C1 segment of cervical spinal cord (tissue), 14 donors: Measurements from ENCODE around the gene ZNF747.
A peak's percentile ranks its signal among the peaks of the same experiment; 100 is the strongest.
"Not testable (repeated sequence)": the region's sequence is repeated elsewhere in the genome, so short reads cannot be mapped to it uniquely, and the experiment has no call there.

ENCODE experiments used
- DNase-seq, 14 donors: peaks; one replicate each; lab custom pipeline; 2025; lab: John Stamatoyannopoulos, UW

ZNF747 gene

DNA sequence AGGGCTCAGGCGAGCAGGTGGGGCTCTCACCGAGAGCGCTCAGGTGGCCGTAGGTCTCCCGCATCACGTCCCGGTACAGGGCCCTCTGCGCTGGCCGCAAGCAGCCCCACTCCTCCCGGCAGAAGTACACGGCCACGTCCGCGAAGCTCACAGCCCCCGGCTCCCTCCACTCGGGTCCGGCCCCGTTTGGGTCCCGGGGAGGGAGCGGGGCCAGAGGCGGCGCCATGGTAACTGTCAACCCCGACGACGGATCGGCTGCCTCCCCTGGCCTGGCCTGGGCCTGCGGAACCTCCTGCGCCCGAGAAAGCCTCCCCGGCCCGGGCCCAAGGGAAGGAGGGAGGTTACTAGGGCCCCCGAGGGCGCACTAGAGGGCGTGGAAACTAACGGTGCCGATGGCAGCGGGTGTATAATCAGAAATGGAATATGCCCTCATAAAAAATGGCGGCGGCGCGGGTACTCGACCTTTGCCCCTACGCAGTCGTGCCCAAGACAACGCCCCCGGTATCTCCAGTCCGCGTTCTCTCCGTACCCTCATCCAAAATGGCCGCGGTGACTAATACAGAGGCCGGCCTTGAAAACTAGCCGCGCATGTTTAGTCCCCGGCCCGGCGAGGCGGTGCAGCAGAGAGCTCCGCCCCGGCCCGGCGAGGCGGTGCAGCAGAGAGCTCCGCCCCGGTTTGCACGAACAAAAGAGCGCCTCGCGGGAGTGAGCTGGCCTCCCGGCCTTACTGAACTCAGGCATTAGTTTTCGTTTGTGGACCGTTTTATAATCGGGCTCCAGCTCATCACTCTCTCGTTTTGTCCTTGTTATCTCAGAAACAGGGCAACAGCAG is 23.5 kb upstream of the ZNF747 start, which contains the start of gene ZNF764:
ZNF764 (minus strand) TSS at position 418 of the 832 bp plus-strand sequence; CDS start at position 226, 192 bp downstream.
- DNase-seq, result peak; percentile 53 to 98 (median 96)

DNA sequence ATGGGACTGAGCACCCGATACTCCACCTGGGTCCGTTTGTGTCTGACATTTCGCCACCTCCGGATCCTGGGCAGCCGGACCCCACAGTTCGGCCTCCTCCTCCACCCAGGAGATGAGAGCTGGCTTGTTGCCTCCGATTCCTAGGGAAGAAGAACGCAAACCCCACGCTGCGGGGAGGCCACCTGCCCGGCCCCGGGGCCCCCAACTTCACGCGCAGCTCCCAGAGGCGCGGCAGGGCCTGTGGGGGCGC is 23.0 kb upstream of the ZNF747 start:
- no peak for DNase-seq

DNA sequence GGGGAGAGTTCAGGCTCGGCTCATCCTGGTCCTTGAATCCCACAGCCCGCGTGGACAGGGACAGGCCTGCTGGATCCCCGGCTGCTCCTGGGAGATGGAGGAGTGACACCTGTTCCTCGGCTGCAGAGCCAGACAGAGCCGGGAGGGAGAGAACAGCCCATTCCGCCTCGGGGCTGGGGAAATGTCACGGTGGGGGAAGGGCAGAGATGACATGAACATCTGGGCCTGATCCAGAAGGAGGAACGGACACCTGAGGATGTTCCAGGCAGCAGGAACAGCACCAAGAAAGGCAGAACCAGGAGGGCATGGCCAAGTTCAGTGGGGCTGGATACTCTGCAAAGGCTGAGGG is 21.4 kb upstream of the ZNF747 start:
- no peak for DNase-seq

DNA sequence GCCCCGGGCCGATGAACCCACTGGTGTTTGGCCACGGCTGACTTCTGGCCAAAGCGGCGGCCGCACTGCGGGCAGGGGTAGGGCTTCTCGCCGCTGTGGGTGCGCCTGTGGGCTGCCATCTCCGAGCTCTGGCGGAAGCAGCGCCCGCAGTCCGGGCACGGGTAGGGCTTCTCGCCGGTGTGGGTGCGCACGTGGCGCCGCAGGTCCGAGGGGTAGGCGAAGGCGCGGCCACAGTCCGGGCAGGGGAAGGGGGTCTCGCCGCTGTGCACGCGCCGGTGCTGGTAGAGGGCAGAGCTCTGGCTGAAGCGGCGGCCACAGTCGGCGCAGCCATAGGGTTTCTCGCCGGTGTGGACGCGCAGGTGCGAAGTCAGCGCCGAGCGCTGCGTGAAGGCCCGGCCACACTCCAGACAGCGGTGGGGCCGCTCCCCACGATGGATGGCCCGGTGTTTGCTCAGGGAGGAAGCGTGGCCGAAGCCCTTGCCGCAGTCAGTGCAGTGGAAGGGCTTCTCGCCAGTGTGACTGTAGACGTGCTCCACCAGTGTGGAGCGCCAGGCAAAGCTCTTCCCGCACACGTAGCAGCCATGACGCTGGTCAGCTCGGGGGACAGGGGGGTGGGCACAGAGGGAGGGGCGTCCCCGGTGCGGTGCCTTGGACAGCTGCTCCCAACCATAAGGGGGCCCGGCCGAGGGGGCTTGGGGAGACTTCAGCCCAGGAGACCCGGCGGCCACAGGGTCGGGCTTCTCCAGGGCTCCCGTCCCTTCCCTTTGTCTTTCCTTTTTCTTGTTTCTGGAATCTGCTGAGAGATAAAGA is 20.9 kb upstream of the ZNF747 start:
- DNase-seq, result no peak

DNA sequence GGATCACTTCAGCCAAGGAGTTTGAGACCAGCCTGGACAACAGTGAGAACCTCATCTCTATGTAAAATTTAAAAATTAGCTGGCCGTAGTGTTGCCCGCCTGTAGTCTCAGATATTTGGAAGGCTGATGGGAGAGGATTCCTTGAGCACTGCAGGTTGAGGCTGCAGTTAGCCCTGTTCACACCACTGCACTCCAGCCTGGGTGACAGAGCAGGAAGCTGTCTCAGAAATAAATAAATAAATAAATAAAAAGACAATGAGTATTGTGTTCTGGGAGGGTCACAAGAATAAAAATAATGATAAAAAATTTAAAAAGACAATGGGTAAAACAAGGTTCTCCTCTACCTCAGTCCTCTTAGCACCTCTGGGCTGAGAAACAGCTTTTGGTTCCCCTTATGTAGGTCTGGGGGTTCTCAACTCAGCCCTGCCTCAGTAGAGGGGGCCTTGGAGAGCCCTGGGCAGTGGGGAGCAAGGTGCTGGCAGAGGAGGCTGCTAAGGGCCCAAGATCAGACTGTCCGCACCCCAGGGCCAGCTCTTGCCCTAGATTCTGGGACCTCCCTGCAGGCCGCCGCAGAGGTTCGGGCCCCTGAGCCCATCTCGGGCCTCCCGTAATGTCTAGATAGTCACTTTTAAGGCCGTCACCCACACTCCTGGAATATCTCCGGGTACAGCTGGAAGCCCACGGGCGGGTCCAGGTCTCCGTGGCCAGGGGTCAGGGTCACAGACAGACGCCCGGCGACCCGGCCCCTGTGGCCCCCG is 20.1 kb upstream of the ZNF747 start:
- no peak for DNase-seq

DNA sequence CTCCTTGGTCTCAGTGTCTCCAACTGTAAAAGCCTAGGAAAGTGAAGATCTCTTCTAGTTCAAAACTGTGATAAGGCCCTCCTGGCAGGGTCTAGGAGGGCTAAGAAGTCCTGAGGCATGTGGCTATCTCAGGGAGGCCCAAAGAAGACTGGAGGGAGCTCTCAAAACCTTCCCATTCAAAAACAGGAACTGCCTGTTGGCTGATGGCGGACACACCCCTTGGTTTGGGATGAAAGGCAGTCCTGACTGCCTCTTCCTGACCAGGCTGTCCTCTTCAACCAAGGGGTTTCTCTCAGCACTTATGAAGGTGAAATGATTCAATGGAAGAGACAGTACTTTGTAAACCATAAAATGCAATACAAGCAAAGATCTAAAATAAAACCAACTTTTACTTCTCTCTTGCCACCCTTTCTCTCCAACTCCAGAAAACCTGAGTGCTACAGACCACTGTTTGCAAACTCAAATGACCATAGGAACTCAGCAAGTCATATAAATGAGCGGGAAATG is 18.8 kb upstream of the ZNF747 start:
- DNase-seq, result no peak

DNA sequence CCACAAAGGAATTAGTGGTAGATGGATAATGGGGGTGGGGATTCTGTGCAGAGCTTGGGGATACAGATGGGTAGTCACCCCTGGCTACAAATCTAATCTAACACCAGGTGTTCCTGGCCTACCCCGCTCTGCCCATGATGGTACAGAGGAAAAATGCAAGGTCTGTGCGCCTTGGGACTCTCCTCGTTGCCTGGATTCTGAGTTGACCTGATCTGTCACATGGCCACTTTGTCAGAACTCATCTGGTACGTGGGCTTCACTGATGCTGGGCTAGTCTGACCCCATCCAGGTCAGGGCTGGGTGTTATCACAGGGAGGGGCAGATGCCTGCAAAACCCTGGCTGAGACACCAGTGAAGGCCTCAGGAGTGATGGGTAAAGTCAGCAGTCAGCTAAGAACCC is 18.3 kb upstream of the ZNF747 start:
- DNase-seq, result no peak

DNA sequence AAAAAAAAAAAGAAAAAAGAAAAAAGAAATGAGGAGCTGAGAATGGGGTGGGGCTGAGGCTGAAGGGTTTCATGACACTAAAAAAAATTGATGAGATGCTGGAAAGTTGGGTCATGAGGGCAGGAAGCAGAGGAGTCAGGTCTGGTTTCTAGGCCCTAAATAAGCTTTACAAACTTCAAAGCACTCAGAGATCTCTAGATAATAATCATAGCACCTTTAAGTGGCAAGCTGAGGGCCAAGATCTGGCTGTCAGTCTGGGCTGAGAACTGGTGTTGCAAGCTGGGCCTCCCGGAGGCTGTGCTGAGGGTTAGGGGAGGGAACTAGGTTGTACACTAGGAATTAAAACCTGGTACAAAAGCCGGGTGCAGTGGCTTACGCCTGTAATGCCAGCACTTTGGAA is 17.1 kb upstream of the ZNF747 start:
- no peak for DNase-seq

DNA sequence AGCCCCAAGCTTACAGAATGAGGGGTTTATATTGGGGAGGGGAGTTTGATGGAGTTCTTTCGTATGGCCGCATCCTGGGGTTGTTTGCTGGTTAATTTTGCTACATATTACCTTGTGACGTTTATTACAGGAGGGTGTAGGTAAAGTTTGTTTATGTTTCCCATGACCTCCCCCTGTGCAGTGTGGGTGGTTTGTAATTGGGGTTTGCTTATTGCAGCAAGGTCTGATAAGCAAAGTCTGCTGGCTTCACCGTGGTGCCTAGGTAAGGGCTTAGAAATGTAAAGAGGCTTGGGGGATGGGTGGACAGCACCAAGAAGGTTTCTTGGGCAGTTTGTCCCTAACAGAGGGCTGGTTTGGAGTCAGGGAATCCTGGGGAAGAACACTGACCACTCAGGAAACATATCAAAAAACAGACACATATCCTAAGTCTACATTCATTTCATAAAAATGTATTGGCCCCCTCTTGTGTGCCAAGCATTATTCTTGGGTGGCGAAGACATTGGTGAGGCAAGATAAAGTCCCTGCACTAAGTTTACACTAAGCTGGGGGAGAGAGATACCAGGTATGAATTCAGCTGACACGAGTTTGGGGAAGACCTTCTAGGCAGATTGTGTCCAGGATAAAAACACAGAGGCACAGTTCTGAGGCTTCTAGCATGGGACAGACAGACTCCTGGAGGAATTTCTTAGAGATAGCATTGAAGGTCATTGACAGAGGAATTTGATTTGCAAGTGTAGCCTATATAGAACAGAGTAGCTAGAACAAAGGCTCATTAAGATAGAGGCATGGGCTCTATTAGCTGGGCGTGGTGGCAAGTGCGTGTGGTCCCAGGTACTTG is 14.0 kb upstream of the ZNF747 start:
- no peak for DNase-seq

DNA sequence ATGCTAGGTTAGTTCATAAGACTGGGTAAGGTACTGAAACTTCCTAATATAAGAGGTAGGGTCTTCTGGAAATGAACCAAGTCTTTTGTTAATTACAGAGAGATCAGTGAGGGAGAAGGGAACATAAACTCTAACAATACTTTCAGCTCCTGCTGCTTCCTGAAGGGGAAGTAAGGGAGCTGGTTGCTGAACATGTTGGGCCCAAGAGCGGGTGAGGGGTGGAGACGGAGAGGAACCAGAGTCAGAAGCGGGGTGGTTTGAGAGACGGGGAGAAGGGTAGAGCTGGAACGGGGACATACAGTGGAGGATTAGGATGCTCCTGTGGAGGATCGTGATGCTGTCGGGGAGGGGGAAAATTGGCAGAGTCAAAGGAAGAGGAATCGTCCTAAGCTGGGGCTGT is 11.5 kb upstream of the ZNF747 start:
- peak in 1 of 14 donors; percentile 13 for DNase-seq

DNA sequence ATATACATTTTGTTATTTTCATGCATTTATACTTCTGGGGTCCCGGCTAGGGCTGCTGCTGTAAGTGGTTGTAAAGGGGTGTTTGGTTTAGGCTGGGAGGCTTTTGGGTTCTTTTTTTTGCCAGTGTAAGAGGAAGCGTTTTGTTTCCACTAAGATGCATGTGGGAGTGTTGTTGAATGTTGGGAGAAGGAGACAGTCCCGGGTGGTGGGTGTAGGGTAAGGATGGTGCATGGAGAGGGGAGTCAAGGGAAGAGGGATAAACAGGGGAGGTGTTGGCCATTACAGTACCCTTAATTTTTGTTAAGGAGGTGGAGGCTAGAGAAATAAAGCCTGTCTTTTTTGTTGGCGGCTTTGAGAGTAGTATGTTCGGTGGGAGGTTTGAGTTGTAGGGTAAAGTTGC is 8.4 kb upstream of the ZNF747 start:
- no peak for DNase-seq

DNA sequence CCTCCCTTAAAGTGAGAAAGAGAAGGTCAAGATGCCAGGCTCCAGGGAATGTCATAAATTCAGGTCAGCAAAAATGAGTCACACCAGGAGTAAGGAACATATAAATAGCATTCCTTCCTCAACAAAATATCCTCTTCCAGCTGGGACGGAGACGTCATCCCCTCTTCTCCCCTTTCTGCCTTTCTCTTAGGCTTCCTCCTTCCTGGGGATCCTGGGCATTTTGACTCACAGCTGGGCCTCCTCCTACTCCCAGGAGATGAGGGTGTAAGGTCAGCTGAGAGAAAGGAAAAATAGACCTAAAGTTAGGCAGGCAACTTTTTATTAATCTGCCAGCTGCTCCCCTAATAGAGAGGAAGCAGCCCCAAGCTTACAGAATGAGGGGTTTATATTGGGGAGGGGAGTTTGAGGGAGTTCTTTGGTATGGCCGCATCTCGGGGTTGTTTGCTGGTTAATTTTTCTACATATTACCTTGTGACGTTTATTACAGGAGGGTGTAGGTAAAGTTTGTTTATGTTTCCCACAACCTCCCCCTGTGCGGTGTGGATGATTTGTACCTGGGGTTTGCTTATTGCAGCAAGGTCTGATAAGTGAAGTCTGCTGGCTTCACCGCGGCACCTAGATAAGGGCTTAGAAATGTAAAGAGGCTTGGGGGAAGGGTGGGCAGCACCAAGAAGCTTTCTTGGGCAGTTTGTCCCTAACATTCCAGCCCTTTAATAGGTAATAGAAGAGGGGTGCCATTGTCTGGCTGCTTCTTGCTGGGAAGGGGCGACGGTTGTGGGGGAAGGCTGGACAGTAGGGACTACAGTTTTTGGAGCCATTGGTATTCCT is 7.1 kb upstream of the ZNF747 start:
- DNase-seq, result no peak

DNA sequence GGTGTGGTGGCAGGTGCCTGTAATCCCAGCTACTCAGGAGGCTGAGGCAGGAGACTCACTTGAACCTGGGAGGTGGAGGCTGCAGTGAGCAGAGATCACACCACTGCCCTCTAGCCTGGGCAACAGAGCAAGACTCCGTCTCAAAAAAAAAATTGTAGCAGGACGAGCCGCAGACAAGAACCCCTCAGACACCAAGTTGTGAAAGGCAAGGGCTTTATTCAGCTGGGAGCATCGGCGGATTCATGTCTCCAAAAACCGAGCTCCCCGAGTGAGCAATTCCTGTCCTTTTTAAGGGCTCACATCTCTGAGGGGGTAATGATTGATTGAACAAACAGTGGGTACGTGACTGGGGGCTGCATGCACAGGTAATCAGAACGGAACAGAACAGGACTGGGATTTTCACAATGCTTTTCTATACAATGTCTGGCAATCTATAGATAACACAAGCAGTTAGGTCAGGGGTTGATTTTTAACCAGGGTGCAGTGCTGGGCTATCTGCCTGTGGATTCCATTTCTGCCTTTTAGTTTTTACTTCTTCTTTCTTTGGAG is 6.3 kb upstream of the ZNF747 start:
- DNase-seq, result not testable (repeated sequence)

DNA sequence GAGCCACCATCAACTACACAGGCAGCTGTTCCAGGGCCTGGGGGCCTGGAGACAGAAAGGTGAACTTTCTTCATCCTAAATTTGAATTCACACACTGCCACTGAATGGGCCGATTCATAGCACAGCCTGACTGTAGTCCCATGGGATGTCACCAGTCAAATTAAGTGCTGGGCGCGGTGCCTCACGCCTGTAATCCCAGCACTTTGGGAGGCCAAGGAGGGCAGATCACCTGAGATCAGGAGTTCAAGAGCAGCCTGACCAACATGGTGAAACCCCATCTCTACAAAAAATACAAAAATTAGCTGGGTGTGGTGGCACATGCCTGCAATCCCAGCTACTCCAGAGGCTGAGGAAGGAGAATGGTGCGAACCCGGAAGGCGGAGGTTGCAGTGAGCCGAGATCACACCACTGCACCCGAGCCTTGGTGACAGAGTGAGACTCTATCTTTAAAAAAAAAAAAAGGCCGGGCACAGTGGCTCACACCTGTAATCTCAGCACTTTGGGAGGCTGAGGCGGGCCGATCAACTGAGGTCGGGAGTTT is 5.4 kb upstream of the ZNF747 start:
- not testable (repeated sequence) for DNase-seq

DNA sequence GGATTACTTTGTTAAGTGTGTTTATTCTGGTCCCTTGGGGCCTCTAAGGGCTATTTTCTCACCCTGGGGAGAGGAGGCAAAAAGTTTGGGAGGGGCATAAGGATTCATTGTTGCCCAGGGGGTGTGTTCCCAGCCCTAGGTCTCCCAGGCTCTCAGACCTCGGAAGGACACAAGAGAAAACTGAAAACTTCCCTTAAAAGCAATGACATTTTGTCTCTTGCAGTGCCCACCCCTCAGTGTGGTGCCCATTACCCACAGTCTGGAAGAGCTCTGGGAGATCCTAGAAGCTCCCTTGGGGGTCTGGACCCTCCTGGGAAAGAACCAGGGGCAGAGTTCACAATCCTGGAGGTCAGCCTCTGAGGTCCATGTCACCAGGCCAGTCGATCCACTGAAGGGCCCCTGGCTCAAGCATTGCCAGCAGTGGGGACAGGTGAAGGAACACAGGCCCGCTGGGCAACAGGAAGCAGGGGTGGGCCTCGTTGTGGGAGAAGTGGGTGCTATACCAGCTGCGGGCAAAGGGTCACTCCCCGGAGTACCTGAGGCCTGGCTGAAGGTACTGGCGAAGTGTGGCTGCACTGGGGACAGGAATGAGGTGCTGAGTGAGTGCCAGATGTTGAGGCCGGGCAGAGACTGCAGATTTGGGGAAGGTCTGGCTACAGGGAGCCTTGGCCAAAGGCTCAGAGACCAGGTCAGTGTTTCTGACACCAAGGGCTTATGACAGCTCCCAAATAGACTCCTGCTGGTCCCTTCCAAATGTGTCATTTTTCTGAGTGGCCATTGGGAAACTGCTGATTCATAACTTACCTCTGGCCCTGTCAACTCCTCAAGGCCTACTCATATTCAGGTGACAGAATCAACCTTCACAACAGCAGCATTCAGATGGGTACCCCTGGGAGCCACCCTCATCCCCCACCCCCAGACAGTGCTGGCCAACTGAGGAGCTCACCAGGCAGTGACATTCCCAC is 4.6 kb upstream of the ZNF747 start:
- no peak for DNase-seq

DNA sequence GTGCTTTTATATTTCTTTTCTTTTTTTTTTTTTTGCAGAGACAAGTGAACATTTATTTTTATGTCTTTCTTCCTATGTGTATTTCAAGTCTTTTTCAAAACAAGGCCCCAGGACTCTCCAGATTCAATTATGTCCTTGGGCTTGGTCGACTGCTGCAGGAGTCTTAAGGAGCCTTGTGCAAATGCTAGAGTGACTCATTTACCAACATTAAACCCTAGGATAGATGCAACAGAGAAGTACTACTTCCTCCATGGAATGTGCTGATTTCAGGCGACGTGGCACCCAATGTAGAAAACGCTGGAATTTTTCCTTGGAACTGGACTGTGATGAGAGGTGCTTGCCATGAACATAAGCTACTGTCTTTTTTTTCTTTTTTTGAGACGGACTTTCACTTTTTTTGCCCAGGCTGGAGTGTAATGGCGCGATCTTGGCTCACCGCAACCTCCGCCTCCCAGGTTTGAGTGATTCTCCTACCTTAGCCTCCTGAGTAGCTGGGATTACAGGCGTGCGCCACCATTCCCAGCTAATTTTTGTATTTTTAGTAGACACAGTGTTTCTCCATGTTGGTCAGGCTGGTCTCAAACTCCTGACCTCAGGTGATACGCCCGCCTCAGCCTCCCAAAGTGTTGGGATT is 1.9 kb upstream of the ZNF747 start:
- not testable (repeated sequence) for DNase-seq

DNA sequence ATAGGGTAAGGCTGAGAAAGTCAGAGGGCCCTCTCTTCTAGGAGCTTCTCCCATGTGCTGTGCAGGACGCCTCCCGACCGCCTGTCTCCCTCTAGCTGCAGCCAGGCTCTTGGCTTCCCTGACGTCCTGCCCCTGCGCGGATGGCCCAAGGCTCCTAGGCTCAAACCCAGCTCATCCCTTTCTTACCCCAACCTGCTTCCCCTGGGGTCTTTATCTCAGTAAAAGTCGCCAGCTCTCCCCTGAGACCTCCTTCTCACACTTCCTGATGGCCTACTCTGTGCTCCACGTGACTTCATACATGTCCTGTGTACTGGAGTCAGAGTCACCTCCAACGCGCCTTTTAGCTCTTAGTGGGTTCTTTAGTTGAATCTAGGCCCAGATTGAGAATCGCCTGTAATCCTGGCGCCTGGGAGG is 1.1 kb upstream of the ZNF747 start:
- peak in 8 of 14 donors; percentile 24 to 64 (median 41) for DNase-seq
